ENCODE measurements around the gene ID2. TPM values are rescaled to one million over a fixed set of nuclear protein-coding genes. Genes with fewer than 3 reads are reported as not detected.

Gene ID2
- total and polyA plus RNA-seq, 2 of the 13 experiments (the other 11 are each of a cell fraction or from before 2014, with no cell fraction given) = 214 to 719 TPM

DNA sequence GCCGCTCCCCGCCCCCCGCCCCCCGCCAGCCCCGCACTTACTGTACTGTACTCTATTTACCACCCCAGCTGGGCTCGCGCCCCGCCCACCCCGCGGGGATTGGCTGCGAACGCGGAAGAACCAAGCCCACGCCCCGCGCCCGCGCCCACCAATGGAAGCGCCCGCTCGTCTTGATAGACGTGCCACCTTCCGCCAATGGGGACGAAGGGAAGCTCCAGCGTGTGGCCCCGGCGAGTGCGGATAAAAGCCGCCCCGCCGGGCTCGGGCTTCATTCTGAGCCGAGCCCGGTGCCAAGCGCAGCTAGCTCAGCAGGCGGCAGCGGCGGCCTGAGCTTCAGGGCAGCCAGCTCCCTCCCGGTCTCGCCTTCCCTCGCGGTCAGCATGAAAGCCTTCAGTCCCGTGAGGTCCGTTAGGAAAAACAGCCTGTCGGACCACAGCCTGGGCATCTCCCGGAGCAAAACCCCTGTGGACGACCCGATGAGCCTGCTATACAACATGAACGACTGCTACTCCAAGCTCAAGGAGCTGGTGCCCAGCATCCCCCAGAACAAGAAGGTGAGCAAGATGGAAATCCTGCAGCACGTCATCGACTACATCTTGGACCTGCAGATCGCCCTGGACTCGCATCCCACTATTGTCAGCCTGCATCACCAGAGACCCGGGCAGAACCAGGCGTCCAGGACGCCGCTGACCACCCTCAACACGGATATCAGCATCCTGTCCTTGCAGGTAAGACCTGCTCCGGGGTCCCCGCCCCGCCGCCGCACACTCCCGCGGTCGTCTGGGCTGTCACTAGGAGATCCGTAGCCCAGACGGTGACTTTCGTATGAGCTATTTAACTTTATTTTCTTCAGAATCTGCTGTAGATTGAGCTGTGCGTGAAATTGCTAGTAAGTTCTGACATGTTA is at the start of gene ID2 (continued):
- TF ChIP-seq, protein P1, sequence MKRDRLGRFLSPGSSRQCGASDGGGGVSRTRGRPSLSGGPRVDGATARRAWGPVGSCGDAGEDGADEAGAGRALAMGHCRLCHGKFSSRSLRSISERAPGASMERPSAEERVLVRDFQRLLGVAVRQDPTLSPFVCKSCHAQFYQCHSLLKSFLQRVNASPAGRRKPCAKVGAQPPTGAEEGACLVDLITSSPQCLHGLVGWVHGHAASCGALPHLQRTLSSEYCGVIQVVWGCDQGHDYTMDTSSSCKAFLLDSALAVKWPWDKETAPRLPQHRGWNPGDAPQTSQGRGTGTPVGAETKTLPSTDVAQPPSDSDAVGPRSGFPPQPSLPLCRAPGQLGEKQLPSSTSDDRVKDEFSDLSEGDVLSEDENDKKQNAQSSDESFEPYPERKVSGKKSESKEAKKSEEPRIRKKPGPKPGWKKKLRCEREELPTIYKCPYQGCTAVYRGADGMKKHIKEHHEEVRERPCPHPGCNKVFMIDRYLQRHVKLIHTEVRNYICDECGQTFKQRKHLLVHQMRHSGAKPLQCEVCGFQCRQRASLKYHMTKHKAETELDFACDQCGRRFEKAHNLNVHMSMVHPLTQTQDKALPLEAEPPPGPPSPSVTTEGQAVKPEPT (CRISPR knock-in tag; IDR thresholded peaks at IDR 0.05; ENCODE audit: low read depth) = peak; percentile 94
- TF ChIP-seq GPN1 (CRISPR knock-in tag; IDR thresholded peaks at IDR 0.05; ENCODE audit: borderline replicate concordance) (peak; percentile 79; the same call in 1 of the 2 replicates), ZNF101 (CRISPR knock-in tag; IDR thresholded peaks at IDR 0.05; ENCODE audit: borderline replicate concordance, low read depth) (0 out of 2 replicates have a peak, but pooled peaks have one; percentile 52), HDAC1 (CRISPR knock-in tag; IDR thresholded peaks at IDR 0.05) (peak; percentile 98), EP300 (IDR thresholded peaks at IDR 0.05; ENCODE audit: low read depth in 2 of 2, low read length in 2 of 2) (peak in 1 of 2 experiments; percentile 51; a peak in 1 of 4 replicates), EP300 (CRISPR knock-in tag; IDR thresholded peaks at IDR 0.05; ENCODE audit: borderline replicate concordance) (peak; percentile 69), ATAD3A (CRISPR knock-in tag; IDR thresholded peaks at IDR 0.05) (no peak), FOXA1 (IDR thresholded peaks at IDR 0.05) (no peak), FOXA1 (CRISPR knock-in tag; IDR thresholded peaks at IDR 0.05) (peak; percentile 37), MED1 (CRISPR knock-in tag; IDR thresholded peaks at IDR 0.05) (peak; percentile 95), ZNF761 (CRISPR knock-in tag; conservative IDR thresholded peaks at IDR 0.05) (peak; percentile 67; the same call in 1 of the 2 replicates), KDM1A (CRISPR knock-in tag; IDR thresholded peaks at IDR 0.05) (no peak), SRSF1 (optimal IDR thresholded peaks at IDR 0.05; ENCODE audit: low read depth, low read length) (peak; percentile 90), ZMYM3 (CRISPR knock-in tag; IDR thresholded peaks at IDR 0.05) (no peak), ZNF614 (CRISPR knock-in tag; IDR thresholded peaks at IDR 0.05; ENCODE audit: borderline replicate concordance) (peak; percentile 93; the same call in 1 of the 2 replicates), GATA4 (IDR thresholded peaks at IDR 0.05; ENCODE audit: borderline replicate concordance, low read depth) (peak; percentile 97), SRSF4 (IDR thresholded peaks at IDR 0.05; ENCODE audit: low read depth, low read length, poor library complexity, severe bottlenecking) (peak; percentile 80), ZNF883 (CRISPR knock-in tag; IDR thresholded peaks at IDR 0.05; ENCODE audit: not compliant biosample characterization) (peak; percentile 95), ZNF607 (CRISPR knock-in tag; IDR thresholded peaks at IDR 0.05; ENCODE audit: borderline replicate concordance) (peak; percentile 80)
- TF ChIP-seq, protein P2, sequence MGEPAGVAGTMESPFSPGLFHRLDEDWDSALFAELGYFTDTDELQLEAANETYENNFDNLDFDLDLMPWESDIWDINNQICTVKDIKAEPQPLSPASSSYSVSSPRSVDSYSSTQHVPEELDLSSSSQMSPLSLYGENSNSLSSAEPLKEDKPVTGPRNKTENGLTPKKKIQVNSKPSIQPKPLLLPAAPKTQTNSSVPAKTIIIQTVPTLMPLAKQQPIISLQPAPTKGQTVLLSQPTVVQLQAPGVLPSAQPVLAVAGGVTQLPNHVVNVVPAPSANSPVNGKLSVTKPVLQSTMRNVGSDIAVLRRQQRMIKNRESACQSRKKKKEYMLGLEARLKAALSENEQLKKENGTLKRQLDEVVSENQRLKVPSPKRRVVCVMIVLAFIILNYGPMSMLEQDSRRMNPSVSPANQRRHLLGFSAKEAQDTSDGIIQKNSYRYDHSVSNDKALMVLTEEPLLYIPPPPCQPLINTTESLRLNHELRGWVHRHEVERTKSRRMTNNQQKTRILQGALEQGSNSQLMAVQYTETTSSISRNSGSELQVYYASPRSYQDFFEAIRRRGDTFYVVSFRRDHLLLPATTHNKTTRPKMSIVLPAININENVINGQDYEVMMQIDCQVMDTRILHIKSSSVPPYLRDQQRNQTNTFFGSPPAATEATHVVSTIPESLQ (CRISPR knock-in tag; conservative IDR thresholded peaks at IDR 0.05) = peak; percentile 97
- TF ChIP-seq, protein P3, sequence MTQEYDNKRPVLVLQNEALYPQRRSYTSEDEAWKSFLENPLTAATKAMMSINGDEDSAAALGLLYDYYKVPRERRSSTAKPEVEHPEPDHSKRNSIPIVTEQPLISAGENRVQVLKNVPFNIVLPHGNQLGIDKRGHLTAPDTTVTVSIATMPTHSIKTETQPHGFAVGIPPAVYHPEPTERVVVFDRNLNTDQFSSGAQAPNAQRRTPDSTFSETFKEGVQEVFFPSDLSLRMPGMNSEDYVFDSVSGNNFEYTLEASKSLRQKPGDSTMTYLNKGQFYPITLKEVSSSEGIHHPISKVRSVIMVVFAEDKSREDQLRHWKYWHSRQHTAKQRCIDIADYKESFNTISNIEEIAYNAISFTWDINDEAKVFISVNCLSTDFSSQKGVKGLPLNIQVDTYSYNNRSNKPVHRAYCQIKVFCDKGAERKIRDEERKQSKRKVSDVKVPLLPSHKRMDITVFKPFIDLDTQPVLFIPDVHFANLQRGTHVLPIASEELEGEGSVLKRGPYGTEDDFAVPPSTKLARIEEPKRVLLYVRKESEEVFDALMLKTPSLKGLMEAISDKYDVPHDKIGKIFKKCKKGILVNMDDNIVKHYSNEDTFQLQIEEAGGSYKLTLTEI (CRISPR knock-in tag; conservative IDR thresholded peaks at IDR 0.05) = no peak
- TF ChIP-seq, protein P4, sequence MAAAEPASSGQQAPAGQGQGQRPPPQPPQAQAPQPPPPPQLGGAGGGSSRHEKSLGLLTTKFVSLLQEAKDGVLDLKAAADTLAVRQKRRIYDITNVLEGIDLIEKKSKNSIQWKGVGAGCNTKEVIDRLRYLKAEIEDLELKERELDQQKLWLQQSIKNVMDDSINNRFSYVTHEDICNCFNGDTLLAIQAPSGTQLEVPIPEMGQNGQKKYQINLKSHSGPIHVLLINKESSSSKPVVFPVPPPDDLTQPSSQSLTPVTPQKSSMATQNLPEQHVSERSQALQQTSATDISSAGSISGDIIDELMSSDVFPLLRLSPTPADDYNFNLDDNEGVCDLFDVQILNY (CRISPR knock-in tag; conservative IDR thresholded peaks at IDR 0.05) = 0 out of 2 replicates have a peak, but pooled peaks have one; percentile 66

Data from HepG2 (cell line).